Activated naive CD4-positive, alpha-beta T cell treated with anti-CD3 and anti-CD28 coated beads, Interleukin-2, amount 50 U/mL, for 72 hours (primary cell): Measurements from ENCODE around the gene TEX36. TPM values are rescaled to one million over a fixed set of nuclear protein-coding genes. Genes with fewer than 3 reads are reported as not detected.
"Not testable (repeated sequence)": the region's sequence is repeated elsewhere in the genome, so short reads cannot be mapped to it uniquely, and the experiment has no call there.

Experiments
- ATAC-seq, 2 donors: fragments of 150-1000 bp; cut with Tn5 transposase; 2 replicates each; pipeline ENCODE4 v1.10.0; 2021; ENCODE audit warnings: mild to moderate bottlenecking in 2 of 2, moderate library complexity in 2 of 2
- DNase-seq, 2 donors: peaks; one replicate each; pipeline ENCODE4 v3.0.0; 2021 to 2022; ENCODE audit warnings: low spot score in 2 of 2
- H3K27ac Mint-ChIP-seq, 2 donors: one replicate each; pipeline ENCODE4 v1.8.0; 2022; ENCODE audit warnings: mild to moderate bottlenecking in 2 of 2, mixed read lengths in 2 of 2
- H3K36me3 Mint-ChIP-seq, 2 donors: one replicate each; pipeline ENCODE4 v1.8.0; 2022; ENCODE audit warnings: mixed read lengths in 2 of 2
- H3K9me3 Mint-ChIP-seq, 2 donors: one replicate each; pipeline ENCODE4 v1.8.0; 2022; ENCODE audit warnings: mixed read lengths in 2 of 2
- total RNA-seq, 2 donors: library from RNA; stranded (reverse); gene quantifications; one replicate each; pipeline ENCODE4 v1.2.3, GENCODE V29; 2022

TEX36 gene
- total RNA-seq, 2 donors from 2014 or later, result not detected

GRCh38 chr10:125624800-125625199 is 58.2 kb downstream of the TEX36 start:
- H3K27ac Mint-ChIP-seq, result no peak overlapping the region
- H3K9me3 Mint-ChIP-seq, result peaks cover 0 to 4% of the 10 kb centered on the region in 2 donors
- ATAC-seq, result no peak
- H3K36me3 Mint-ChIP-seq, result no peaks in the 10 kb centered on the region
- DNase-seq, result no peak

GRCh38 chr10:125621052-125621451 is 61.9 kb downstream of the TEX36 start:
- DNase-seq (no peak), ATAC-seq (no peak)
- Mint-ChIP-seq H3K36me3 (peaks cover 0 to 4% of the 10 kb centered on the region in 2 donors), H3K9me3 (peaks cover 0 to 4% of the 10 kb centered on the region in 2 donors), H3K27ac (no peak overlapping the region)

GRCh38 chr10:125620401-125620800 is 62.6 kb downstream of the TEX36 start:
- Mint-ChIP-seq H3K36me3 (peaks cover 0 to 4% of the 10 kb centered on the region in 2 donors), H3K9me3 (peaks cover 0 to 4% of the 10 kb centered on the region in 2 donors), H3K27ac (no peak overlapping the region)
- DNase-seq (no peak), ATAC-seq (no peak)

- DNase-seq, H3K27ac Mint-ChIP-seq, H3K36me3 Mint-ChIP-seq, ATAC-seq: not testable (repeated sequence)
- peaks cover 5 to 11% of the 10 kb centered on the region in 2 donors for H3K9me3 Mint-ChIP-seq
These were observed 69.9 kb downstream of the TEX36 start for GRCh38 chr10:125613062-125613461.

GRCh38 chr10:125611756-125612155 is 71.2 kb downstream of the TEX36 start:
- DNase-seq (no peak), ATAC-seq (no peak)
- Mint-ChIP-seq H3K36me3 (no peaks in the 10 kb centered on the region), H3K9me3 (peaks cover 5 to 11% of the 10 kb centered on the region in 2 donors), H3K27ac (no peak overlapping the region)

- Mint-ChIP-seq H3K36me3 (no peaks in the 10 kb centered on the region), H3K27ac (no peak overlapping the region), H3K9me3 (peaks cover 5 to 11% of the 10 kb centered on the region in 2 donors)
- DNase-seq, result no peak
- ATAC-seq, result no peak
These were observed 71.7 kb downstream of the TEX36 start for GRCh38 chr10:125611216-125611615.

- ATAC-seq (no peak), DNase-seq (no peak)
- peaks cover 5 to 11% of the 10 kb centered on the region in 2 donors for H3K9me3 Mint-ChIP-seq
- H3K27ac Mint-ChIP-seq, result no peak overlapping the region
- no peaks in the 10 kb centered on the region for H3K36me3 Mint-ChIP-seq
These were observed 73.1 kb downstream of the TEX36 start for GRCh38 chr10:125609859-125610258.

- ATAC-seq (no peak), DNase-seq (no peak)
- Mint-ChIP-seq H3K27ac (no peak overlapping the region), H3K9me3 (peaks cover 5 to 11% of the 10 kb centered on the region in 2 donors), H3K36me3 (no peaks in the 10 kb centered on the region)
These were observed 74.5 kb downstream of the TEX36 start for GRCh38 chr10:125608474-125608873.

GRCh38 chr10:125607689-125608290 is 75.2 kb downstream of the TEX36 start:
- no peak overlapping the region for H3K27ac Mint-ChIP-seq
- peaks cover 5 to 11% of the 10 kb centered on the region in 2 donors for H3K9me3 Mint-ChIP-seq
- no peak for ATAC-seq
- no peaks in the 10 kb centered on the region for H3K36me3 Mint-ChIP-seq
- no peak for DNase-seq

GRCh38 chr10:125606414-125607010 is 76.5 kb downstream of the TEX36 start:
- no peak overlapping the region for H3K27ac Mint-ChIP-seq

More at GRCh38 chr10:125606414-125607010, 76.5 kb downstream of the TEX36 start:
- peaks cover 5 to 11% of the 10 kb centered on the region in 2 donors for H3K9me3 Mint-ChIP-seq
- no peaks in the 10 kb centered on the region for H3K36me3 Mint-ChIP-seq
- DNase-seq (no peak), ATAC-seq (no peak)

Other genes with a start within 250 kb of the TEX36 start
- 10 to 100 TPM; 33.9 to 34.4 TPM for gene EDRF1, start 36.5 kb upstream of the TEX36 start, total RNA-seq
- not detected for gene MMP21, start 92.7 kb upstream of the TEX36 start, total RNA-seq
- 10 to 100 TPM; 10.2 to 40.5 TPM for gene UROS, start 140.1 kb upstream of the TEX36 start, total RNA-seq
- gene BCCIP, start 140.4 kb upstream of the TEX36 start, total RNA-seq, result 10 to 100 TPM; 88.2 to 96.5 TPM
- 10 to 100 TPM; 10.7 to 39.2 TPM for gene DHX32, start 198.1 kb upstream of the TEX36 start, total RNA-seq
- 1 to 10 TPM in 1 of 2 donors, not detected in 1; 1.7 TPM for gene FANK1, start 213.4 kb upstream of the TEX36 start, total RNA-seq